GM18526 (cell line): ENCODE data around the gene BIRC7.

Source experiments
- POLR2A ChIP-seq: IDR thresholded peaks from 3 replicates; pipeline ENCODE4 v1.6.1; 2011; ENCODE audit not compliant: insufficient read length; ENCODE audit errors: extremely low read depth

The BIRC7 gene

DNA sequence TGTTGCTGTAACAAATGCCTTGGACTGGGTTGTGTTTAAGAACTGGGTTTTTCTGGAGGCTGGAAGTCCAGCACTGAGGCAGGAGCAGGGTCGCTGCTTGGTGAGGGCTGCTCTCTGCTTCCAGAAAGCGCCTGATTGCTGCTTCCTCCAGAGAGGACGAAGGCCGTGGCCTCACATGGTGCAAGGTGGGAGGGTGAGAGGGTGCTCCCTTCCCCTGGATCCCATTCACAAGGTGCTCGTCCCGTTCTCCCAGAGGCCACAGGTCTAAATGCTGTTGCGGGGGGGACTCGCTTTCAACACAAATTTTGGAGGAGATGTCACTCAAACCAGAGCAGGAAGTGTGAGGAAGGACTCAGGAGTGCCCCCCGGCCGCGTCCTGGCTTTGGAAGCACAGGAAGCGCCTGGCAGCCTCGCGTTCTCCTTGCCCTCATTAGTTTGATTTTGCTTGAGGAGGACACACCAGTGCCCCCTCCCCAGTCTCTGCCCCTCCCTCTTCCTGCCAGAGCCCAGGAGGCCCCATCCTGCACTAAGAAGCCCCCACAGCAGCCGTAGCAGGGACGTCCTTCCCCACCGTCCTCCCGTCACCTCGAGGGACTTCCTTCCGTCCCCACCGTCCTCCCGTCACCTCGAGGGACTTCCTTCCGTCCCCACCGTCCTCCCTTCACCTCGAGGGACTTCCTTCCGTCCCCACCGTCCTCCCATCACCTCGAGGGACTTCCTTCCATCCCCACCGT, 26.3 kb downstream of the BIRC7 start:
- no peak for TF ChIP-seq POLR2A

DNA sequence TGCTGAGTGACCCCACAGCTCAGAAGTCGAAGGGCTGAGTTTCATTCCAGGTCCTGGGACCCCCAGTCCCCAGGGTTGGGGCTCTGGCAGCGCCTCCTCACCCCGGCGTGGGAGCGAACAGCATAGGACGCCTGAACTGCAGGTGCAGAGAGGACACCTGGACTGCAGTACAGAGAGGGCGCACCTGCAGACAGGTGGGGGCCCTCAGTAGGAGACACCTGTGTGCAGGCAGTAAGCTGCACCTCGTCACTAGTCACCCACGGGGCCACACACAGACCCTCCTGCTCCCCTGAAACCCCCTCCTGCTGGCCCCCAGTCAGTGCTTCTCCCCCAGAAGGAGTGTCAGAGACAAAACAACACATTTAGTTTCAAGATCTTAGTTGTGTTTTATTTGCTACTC, 27.1 kb downstream of the BIRC7 start:
- no peak for TF ChIP-seq POLR2A

DNA sequence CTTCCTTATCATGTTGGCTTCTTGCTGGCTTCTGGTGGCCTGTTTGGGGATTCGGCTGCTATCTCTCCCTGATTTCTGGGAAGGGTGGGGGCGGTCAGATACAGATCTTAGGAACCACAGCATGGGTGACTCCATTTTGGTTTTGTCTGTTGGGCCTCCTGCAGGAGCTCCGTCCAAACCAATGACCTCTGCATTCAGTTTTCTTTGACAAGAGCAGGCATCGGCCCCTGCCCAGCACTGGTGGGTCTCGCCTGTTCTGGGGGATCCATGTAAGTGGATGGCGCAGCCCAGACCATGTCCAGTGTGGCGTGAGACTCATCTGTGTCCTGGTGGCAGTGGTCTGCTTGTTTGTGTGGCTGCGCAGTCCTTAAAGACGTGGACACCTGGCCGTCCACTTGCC, 28.3 kb downstream of the BIRC7 start:
- TF ChIP-seq POLR2A = no peak

GRCh38 chr20:63264519-63264918, 28.8 kb downstream of the BIRC7 start:
- no peak for TF ChIP-seq POLR2A

DNA sequence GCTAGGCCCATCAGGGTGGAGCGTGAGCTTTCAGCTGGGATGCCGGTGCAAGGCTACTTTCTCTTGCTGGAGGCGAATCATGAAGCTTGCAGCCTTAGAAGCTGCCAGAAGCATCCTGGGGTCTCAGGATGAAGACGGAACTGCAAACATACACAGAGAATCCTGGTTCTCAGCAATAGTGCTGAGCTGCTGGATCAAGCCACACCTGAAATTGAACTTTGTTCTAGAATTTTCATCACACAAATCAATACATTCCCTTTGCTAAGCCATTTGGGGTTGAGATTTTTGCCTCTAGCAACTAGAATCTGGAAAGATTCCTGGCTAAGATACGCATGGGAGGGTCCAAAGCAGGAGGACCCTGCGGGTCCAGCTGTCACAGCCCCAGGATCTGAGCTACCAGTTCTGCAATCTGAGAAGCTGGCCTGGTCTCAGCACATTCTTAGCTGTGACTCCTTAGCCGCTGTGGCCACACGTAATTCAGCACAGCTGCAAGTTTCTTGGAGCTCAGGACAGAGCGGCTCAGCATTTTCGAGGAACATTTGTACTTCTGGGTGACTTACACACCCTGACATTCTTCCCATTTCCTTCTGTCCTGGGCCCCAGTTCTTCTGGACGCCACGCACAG, 30.3 kb downstream of the BIRC7 start:
- TF ChIP-seq POLR2A = no peak

DNA sequence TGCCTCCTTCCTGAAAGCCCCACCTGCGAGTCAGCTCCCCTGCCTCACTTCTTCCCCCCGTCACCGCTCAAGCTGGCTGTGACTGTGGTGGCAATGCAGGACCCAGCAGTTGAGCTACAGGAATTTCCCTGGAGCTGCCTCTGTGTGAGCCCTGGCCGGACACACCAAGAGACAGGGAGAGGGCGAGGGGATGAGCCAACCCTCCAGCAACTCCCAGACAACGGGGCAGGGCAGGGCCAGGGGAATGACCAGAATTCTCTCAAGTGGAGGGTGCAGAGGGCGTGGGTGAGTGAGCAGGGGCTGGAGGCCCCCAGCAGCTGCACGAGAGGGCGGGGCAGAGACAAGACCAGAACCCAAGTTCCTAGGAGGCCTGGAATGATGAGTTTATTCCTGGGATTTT, 32.0 kb downstream of the BIRC7 start:
- no peak for TF ChIP-seq POLR2A

- TF ChIP-seq POLR2A = no peak
These were observed 32.6 kb downstream of the BIRC7 start for GRCh38 chr20:63268256-63268655.

- TF ChIP-seq POLR2A = no peak
These were observed 33.1 kb downstream of the BIRC7 start for GRCh38 chr20:63268671-63269439.

GRCh38 chr20:63269724-63270123, 34.0 kb downstream of the BIRC7 start:
- TF ChIP-seq POLR2A = no peak

DNA sequence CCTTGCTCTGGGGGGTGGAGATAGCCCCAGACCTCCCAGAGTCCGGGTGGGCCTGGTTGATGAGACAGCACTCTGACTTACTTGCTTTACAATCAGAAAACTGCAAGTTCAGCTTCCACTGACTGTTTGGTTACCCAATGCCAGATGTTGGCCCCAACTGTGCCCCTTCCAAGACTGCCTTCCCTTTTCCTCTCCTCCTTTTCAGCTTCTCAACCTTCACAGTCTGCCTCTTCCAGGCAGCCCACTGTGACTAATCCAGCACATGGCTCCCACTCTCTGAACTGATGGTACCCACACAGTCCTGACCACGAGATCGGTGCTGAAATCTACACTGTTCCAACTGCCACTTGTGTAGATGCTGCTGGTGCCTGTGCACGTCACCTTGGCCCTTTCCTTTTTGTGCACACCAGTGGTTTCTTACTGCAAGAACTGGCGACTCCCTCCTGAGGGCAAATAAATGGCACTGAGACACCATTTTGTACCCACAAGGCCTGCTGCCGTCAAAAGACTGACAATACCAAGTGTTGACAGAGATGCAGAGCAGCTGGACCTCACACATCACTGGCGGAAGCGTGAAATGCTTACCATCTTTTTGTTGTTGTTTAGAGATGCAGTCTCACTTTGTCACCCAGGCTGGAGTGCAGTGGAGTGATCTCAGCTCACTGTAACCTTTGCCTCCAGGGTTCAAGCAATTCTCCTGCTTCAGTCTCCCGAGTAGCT, 35.1 kb downstream of the BIRC7 start:
- TF ChIP-seq POLR2A = no peak

- TF ChIP-seq POLR2A = peak; percentile 77
These were observed 36.7 kb downstream of the BIRC7 start, which contains the start of gene ARFGAP1 for GRCh38 chr20:63272105-63273058. ARFGAP1 (plus strand) TSS chr20:63272813; CDS start chr20:63275581, 2,768 bp downstream.

- no peak for TF ChIP-seq POLR2A
These were observed 37.4 kb downstream of the BIRC7 start for GRCh38 chr20:63273059-63273579.

DNA sequence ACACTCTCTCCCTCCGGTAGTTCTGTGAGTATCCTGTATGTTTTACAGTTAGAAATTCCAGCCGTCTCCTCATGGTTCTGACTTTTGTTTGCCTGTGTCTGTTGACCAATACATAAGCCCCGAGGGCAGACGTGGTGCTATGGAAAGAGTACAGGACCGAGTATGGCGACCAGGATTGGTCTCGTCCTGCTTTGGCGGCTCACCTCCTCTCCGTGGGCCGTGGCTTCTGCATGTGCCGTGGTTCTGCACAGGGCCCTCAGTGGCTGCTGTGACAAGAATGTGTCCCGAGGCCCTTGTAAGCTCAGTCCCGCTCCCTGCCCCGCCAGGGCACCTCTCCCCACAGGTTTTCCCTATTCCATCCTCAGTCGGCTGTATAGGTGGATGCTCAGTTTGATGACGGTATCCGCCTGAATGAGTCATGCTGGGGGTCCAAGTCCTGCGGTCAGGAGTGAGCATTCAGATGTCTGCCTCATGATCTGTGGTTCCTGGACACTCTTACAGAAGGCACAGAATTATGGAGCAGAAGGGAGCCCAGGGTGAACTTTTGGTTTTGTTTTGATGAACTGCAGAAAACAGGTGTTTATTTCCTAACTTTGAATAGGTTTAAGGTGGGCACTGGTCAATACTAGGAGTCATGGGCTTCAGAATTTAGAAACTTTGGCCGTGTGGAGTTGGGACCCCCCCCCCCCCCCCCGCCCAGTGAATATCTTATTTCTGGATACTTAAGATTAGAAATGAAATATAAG, 38.1 kb downstream of the BIRC7 start:
- no peak for TF ChIP-seq POLR2A
